ENCODE data around the gene PRKAR1B. TPM values are rescaled to one million over a fixed set of nuclear protein-coding genes. Genes with fewer than 3 reads are reported as not detected.

The PRKAR1B gene
- total RNA-seq, 4 donors from 2014 or later: 3.8 to 11.6 (median 6.3) TPM

GRCh38 chr7:523347-524336, 203.4 kb downstream of the PRKAR1B start:
- TF ChIP-seq, protein P1, sequence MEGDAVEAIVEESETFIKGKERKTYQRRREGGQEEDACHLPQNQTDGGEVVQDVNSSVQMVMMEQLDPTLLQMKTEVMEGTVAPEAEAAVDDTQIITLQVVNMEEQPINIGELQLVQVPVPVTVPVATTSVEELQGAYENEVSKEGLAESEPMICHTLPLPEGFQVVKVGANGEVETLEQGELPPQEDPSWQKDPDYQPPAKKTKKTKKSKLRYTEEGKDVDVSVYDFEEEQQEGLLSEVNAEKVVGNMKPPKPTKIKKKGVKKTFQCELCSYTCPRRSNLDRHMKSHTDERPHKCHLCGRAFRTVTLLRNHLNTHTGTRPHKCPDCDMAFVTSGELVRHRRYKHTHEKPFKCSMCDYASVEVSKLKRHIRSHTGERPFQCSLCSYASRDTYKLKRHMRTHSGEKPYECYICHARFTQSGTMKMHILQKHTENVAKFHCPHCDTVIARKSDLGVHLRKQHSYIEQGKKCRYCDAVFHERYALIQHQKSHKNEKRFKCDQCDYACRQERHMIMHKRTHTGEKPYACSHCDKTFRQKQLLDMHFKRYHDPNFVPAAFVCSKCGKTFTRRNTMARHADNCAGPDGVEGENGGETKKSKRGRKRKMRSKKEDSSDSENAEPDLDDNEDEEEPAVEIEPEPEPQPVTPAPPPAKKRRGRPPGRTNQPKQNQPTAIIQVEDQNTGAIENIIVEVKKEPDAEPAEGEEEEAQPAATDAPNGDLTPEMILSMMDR (IDR thresholded peaks at IDR 0.05; ENCODE audit: low read depth): no peak

DNA sequence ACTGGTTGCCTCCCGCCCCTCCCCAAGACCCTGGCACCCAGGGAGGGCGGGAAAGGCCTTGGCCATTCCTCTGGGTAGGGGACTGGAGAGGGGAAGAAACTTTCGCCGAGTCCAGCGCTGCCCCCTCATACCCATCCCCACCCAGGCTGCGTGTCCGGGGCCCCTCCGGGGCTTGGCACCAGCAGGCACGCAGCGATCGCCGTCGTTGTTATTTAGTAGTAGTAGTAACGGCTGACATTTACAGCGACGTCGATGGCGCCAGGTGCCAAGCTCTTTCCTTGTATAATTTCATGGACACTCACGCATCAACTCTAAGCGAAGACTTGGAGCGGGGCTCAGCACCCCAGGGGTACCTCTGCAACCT, 204.1 kb downstream of the PRKAR1B start:
- TF ChIP-seq, protein P1 (IDR thresholded peaks at IDR 0.05; ENCODE audit: low read depth): no peak

DNA sequence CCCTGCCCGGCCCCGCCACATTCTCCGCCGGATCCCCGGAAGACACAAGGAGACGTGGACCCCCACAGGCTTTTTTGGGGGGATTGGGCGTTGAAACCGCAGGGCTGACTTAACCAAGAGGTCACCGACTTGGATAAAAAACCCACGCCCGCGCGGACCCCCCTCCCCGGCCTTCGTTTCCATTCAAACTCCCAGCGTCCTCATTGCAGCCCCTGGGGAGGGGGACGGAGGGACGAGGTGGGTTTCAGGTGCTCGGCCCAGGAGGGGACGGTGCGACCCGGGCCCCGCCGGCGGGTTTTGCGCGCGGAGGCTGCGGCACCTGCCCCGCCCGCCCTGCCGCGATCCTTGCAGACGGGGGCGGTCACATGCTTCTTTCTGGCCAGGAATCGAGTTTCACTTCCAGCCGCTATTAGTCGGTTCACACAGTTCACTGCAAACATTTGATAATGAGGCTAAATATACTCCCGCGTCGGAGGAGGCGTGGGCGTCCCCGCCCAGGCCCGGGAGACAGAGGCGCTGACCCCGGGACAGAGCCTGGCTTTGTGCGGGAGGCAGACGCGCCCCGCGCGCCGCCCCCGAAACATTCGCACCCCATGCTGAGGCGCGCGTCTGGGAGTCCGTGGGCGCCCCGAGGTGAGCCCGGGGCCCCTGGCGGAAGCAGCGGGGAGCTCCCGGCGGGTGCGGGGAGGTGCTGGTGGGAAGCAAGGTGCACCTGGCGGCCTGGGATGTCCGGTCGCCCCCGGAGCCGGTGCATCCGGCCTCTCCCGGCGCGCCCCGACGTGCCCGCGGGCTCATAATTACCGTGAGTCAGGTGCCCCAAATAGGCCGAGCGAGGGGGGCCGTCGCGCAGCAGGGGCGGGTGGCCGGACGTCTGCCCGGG, 204.8 kb downstream of the PRKAR1B start:
- TF ChIP-seq, protein P1 (IDR thresholded peaks at IDR 0.05; ENCODE audit: low read depth): no peak

- TF ChIP-seq, protein P1 (IDR thresholded peaks at IDR 0.05; ENCODE audit: low read depth): no peak
These were observed 205.6 kb downstream of the PRKAR1B start for GRCh38 chr7:521221-522070.

GRCh38 chr7:520503-521161, 206.4 kb downstream of the PRKAR1B start:
- TF ChIP-seq, protein P1 (IDR thresholded peaks at IDR 0.05; ENCODE audit: low read depth): no peak

GRCh38 chr7:519484-520390, 207.3 kb downstream of the PRKAR1B start, which contains the start of gene PDGFA:
Gene PDGFA, minus strand, starts transcription at chr7:519846. Its CDS starts 845 bp downstream, at chr7:519001.
- TF ChIP-seq, protein P1 (IDR thresholded peaks at IDR 0.05; ENCODE audit: low read depth): no peak

All from subcutaneous adipose tissue (tissue), 4 donors.